Fibroblast of lung (primary cell): Measurements from ENCODE around the gene APRT. TPM values are rescaled to one million over a fixed set of nuclear protein-coding genes. Genes with fewer than 3 reads are reported as not detected.

Experiments
- DNase-seq, 2 donors: peaks; one replicate each; pipeline versions ENCODE4 v3.0.0 to v3.0.0-alpha.2; 2010; ENCODE audit warnings: low read depth in 2 of 2
- H2AFZ ChIP-seq: 2 replicates; pipeline ENCODE4 v1.5.1; 2012; ENCODE audit warnings: low read length, control low read depth, inconsistent platforms
- H3K27ac ChIP-seq: 2 replicates; pipeline ENCODE4 v1.5.1; 2011; ENCODE audit warnings: low read length, control low read depth; ENCODE audit not compliant: insufficient read depth
- H3K27me3 ChIP-seq: 2 replicates; pipeline ENCODE4 v1.5.1; 2011; ENCODE audit warnings: mild to moderate bottlenecking, low read length; ENCODE audit not compliant: control insufficient read depth, insufficient read depth
- H3K36me3 ChIP-seq: 2 replicates; pipeline ENCODE4 v1.5.1; 2011; ENCODE audit warnings: low read length; ENCODE audit not compliant: control insufficient read depth, insufficient read depth
- H3K4me1 ChIP-seq: 2 replicates; pipeline ENCODE4 v1.5.1; 2011; ENCODE audit warnings: low read length; ENCODE audit not compliant: control insufficient read depth, insufficient read depth; ENCODE audit errors: extremely low read depth
- H3K4me2 ChIP-seq: 2 replicates; pipeline ENCODE4 v1.5.1; 2011; ENCODE audit warnings: low read length, control low read depth; ENCODE audit not compliant: insufficient read depth; ENCODE audit errors: extremely low read depth
- H3K4me3 ChIP-seq, 4 experiments: fragments of 200-600 bp in 1 of 4; sonication (generic) in 1 of 4; replicated peaks in 1 of 4; 2 replicates each; pipeline ENCODE4 v1.5.1; 2011 to 2016; ENCODE audit warnings: low read length in 4 of 4, low read depth in 3 of 4, mild to moderate bottlenecking in 3 of 4, control low read depth in 2 of 4, inconsistent platforms in 1 of 4, mixed read lengths in 1 of 4; ENCODE audit not compliant: insufficient read depth in 1 of 4; ENCODE audit errors: control extremely low read depth in 1 of 4
- H3K79me2 ChIP-seq: 2 replicates; pipeline ENCODE4 v1.5.1; 2012; ENCODE audit warnings: mild to moderate bottlenecking, low read length, inconsistent platforms; ENCODE audit not compliant: control insufficient read depth, insufficient read depth
- H3K9ac ChIP-seq: 2 replicates; pipeline ENCODE4 v1.5.1; 2011; ENCODE audit warnings: mild to moderate bottlenecking, low read length, control low read depth; ENCODE audit not compliant: insufficient read depth
- H3K9me3 ChIP-seq: 2 replicates; pipeline ENCODE4 v1.5.1; 2012; ENCODE audit warnings: low read depth, low read length; ENCODE audit not compliant: control insufficient read depth, insufficient read depth
- H4K20me1 ChIP-seq: 2 replicates; pipeline ENCODE4 v1.5.1; 2011; ENCODE audit warnings: low read length; ENCODE audit not compliant: control insufficient read depth, insufficient read depth; ENCODE audit errors: extremely low read depth
- CTCF ChIP-seq, 2 donors: IDR thresholded peaks in 1 of 2; conservative IDR thresholded peaks in 1 of 2; 1 replicate in 1 of 2; 2 replicates in 1 of 2; pipeline ENCODE4 v1.5.1; 2011 to 2012; ENCODE audit warnings: low read length in 2 of 2, control low read depth in 1 of 2, inconsistent platforms in 1 of 2, low read depth in 1 of 2, mild to moderate bottlenecking in 1 of 2
- EZH2 ChIP-seq: IDR thresholded peaks from 2 replicates; pipeline ENCODE4 v1.5.1; 2012; ENCODE audit warnings: low read length, control low read depth, mild to moderate bottlenecking; ENCODE audit errors: missing control alignments
- polyA plus RNA-seq, 2 donors: library from polyadenylated mRNA; depleted of rRNA in 1 of 2; stranded (reverse) in 1 of 2; unstranded in 1 of 2; fragments of >200 nt; gene quantifications; 2 replicates each; pipeline ENCODE4 v1.2.1, GENCODE V29; 2011 to 2012; ENCODE audit warnings: missing spikeins in 1 of 2
- total RNA-seq: library from RNA; depleted of rRNA; stranded (reverse); fragments of >200 nt; gene quantifications from 2 replicates; pipeline ENCODE4 v1.2.1, GENCODE V29; 2014

APRT gene
- total and polyA plus RNA-seq, 2 donors (not counting 1 experiment from before 2014, with no cell fraction given), result 39.2 to 95.6 TPM

GRCh38 chr16:88830783-88831182 is 19.1 kb upstream of the APRT start:
- no peak overlapping the region for H3K4me3 ChIP-seq
- no peak overlapping the region for H3K9ac ChIP-seq
- no peaks in the 10 kb centered on the region for H3K27me3 ChIP-seq
- no peak for DNase-seq
- H3K27ac ChIP-seq, result no peak overlapping the region
- H3K79me2 ChIP-seq, result no peaks in the 10 kb centered on the region
- H3K36me3 ChIP-seq, result peaks cover 1% of the 10 kb centered on the region
- no peaks in the 10 kb centered on the region for H3K9me3 ChIP-seq
- no peak overlapping the region for H3K4me2 ChIP-seq
- H2AFZ ChIP-seq, result no peak overlapping the region
- H3K4me1 ChIP-seq, result no peaks in the 10 kb centered on the region
- H4K20me1 ChIP-seq, result no peaks in the 10 kb centered on the region
- no peak for TF ChIP-seq CTCF (conservative IDR thresholded peaks at IDR 0.05 in 1 of 2, IDR thresholded peaks at IDR 0.05 in 1 of 2; ENCODE audit: low read depth in 1 of 2, low read length in 2 of 2)
- no peak for TF ChIP-seq EZH2

GRCh38 chr16:88830258-88830657 is 18.5 kb upstream of the APRT start:
- Histone ChIP-seq H3K36me3 (no peaks in the 10 kb centered on the region), H3K27me3 (no peaks in the 10 kb centered on the region), H2AFZ (no peak overlapping the region), H3K4me1 (no peaks in the 10 kb centered on the region), H3K27ac (no peak overlapping the region), H3K4me2 (no peak overlapping the region), H4K20me1 (no peaks in the 10 kb centered on the region), H3K9me3 (no peaks in the 10 kb centered on the region), H3K79me2 (no peaks in the 10 kb centered on the region), H3K9ac (no peak overlapping the region), H3K4me3 (no peak overlapping the region)
- peak in 1 of 2 donors; percentile 69 for DNase-seq
- no peak for TF ChIP-seq CTCF (conservative IDR thresholded peaks at IDR 0.05 in 1 of 2, IDR thresholded peaks at IDR 0.05 in 1 of 2; ENCODE audit: low read depth in 1 of 2, low read length in 2 of 2)
- TF ChIP-seq EZH2, result no peak

GRCh38 chr16:88828711-88829110 is 17.0 kb upstream of the APRT start:
- Histone ChIP-seq H3K4me3 (no peak overlapping the region), H3K79me2 (no peaks in the 10 kb centered on the region), H3K4me2 (no peak overlapping the region), H3K4me1 (no peaks in the 10 kb centered on the region), H3K27me3 (no peaks in the 10 kb centered on the region), H3K9me3 (no peaks in the 10 kb centered on the region), H3K27ac (no peak overlapping the region), H2AFZ (no peak overlapping the region), H4K20me1 (no peaks in the 10 kb centered on the region), H3K36me3 (no peaks in the 10 kb centered on the region), H3K9ac (no peak overlapping the region)
- TF ChIP-seq CTCF (conservative IDR thresholded peaks at IDR 0.05 in 1 of 2, IDR thresholded peaks at IDR 0.05 in 1 of 2; ENCODE audit: low read depth in 1 of 2, low read length in 2 of 2) (no peak), EZH2 (no peak)
- DNase-seq, result no peak
